Spleen (tissue), 11 donors: ENCODE measurements around the gene ALOXE3. TPM values are rescaled to one million over a fixed set of nuclear protein-coding genes. Genes with fewer than 3 reads are reported as not detected.
A peak's percentile ranks its signal among the peaks of the same experiment; 100 is the strongest.

Source experiments
- DNase-seq: peaks from one replicate; pipeline ENCODE4 v3.0.0-alpha.2; 2020
- H3K27ac ChIP-seq, 8 donors: fragments of 200-600 bp; sonication (generic) in 7 of 8; 1 replicate in 4 of 8; 2 replicates in 4 of 8; pipeline versions ENCODE4 v1.5.0 to v1.8.0; 2016 to 2021; ENCODE audit warnings: inconsistent platforms in 4 of 8, mild to moderate bottlenecking in 4 of 8, moderate library complexity in 1 of 8
- H3K27me3 ChIP-seq, 7 donors: fragments of 200-600 bp; sonication (generic) in 6 of 7; replicated peaks in 1 of 7; 1 replicate in 4 of 7; 2 replicates in 3 of 7; pipeline versions ENCODE4 v1.5.0 to v1.8.0; 2016 to 2021; ENCODE audit warnings: inconsistent platforms in 3 of 7, mild to moderate bottlenecking in 1 of 7
- H3K36me3 ChIP-seq, 6 donors: fragments of 200-600 bp; sonication (generic) in 5 of 6; 1 replicate in 4 of 6; 2 replicates in 2 of 6; pipeline versions ENCODE4 v1.5.0 to v1.8.0; 2016 to 2021; ENCODE audit warnings: inconsistent platforms in 2 of 6
- H3K4me1 ChIP-seq, 6 donors: fragments of 200-600 bp; sonication (generic) in 5 of 6; 1 replicate in 3 of 6; 2 replicates in 3 of 6; pipeline versions ENCODE4 v1.5.0 to v1.8.0; 2016 to 2021; ENCODE audit warnings: inconsistent platforms in 3 of 6
- H3K4me3 ChIP-seq, 8 donors: fragments of 200-600 bp; sonication (generic) in 7 of 8; 1 replicate in 4 of 8; 2 replicates in 4 of 8; pipeline versions ENCODE4 v1.5.0 to v1.8.0; 2016 to 2021; ENCODE audit warnings: inconsistent platforms in 4 of 8, mild to moderate bottlenecking in 4 of 8, moderate library complexity in 2 of 8
- H3K9me3 ChIP-seq, 8 donors: fragments of 200-600 bp; sonication (generic) in 7 of 8; 1 replicate in 4 of 8; 2 replicates in 4 of 8; pipeline versions ENCODE4 v1.5.0 to v1.8.0; 2016 to 2021; ENCODE audit warnings: inconsistent platforms in 4 of 8
- CTCF ChIP-seq, 11 experiments: fragments of 200-600 bp in 7 of 11; fragments of 450-650 bp in 4 of 11; sonication (generic) in 4 of 11; IDR thresholded peaks in 8 of 11; conservative IDR thresholded peaks in 3 of 11; 1 replicate in 7 of 11; 2 replicates in 4 of 11; pipeline versions ENCODE4 v1.4.0 to v1.8.0; 2016 to 2021; ENCODE audit warnings: antibody characterized with exemption in 11 of 11, inconsistent platforms in 4 of 11, mild to moderate bottlenecking in 1 of 11
- POLR2A ChIP-seq, 3 donors: fragments of 450-650 bp; IDR thresholded peaks; one replicate each; pipeline ENCODE4 v1.5.1; 2017; ENCODE audit warnings: antibody characterized with exemption in 3 of 3, mild to moderate bottlenecking in 1 of 3
- POLR2AphosphoS5 ChIP-seq, 3 donors: sonication (generic); formaldehyde crosslinking; IDR thresholded peaks; one replicate each; pipeline ENCODE4 v1.5.1; 2017; ENCODE audit warnings: antibody characterized with exemption in 3 of 3
- WGBS, 5 donors: extraction: QIAGEN DNeasy Blood & Tissue Kit in 3 of 5; methylation state at CpG; one replicate each; pipeline versions ENCODE4 v1.1.5 to v1.1.7; 2013 to 2018; 5-methylcytosine and 5-hydroxymethylcytosine counted together
- intact Hi-C: fragments of 100-400 bp; cut with DNase I; formaldehyde crosslinking; loops from one replicate; pipeline ENCODE4 v1.15.0; 2023; ENCODE audit warnings: low total_unique reads
- polyA plus RNA-seq, 3 donors: library from polyadenylated mRNA; stranded (reverse); fragments of 200-250 nt; gene quantifications; one replicate each; pipeline ENCODE4 v1.2.1, GENCODE V29; 2013
- total RNA-seq, 7 donors: library from RNA; depleted of rRNA in 3 of 7; stranded (reverse); fragments of >200 nt in 3 of 7; fragmentation: NEBNext Ultra II Directional in 4 of 7; extraction: Animal tissue kit (Norgen Biotek cat#: 25700) in 4 of 7; gene quantifications; one replicate each; pipeline versions ENCODE4 v1.1.0 to v1.2.1, GENCODE V29; 2016 to 2021
- donor health status: healthy with polysubstance abuse.
- donor health status: DM: no; HTN: no; CAD: no; lungs with moderate emphysema.
- donor health status: DM: no; HTN: no; CAD: no.
- donor health status: Bipolar disorder and iron deficiency.
- donor health status: healthy.
- donor health status: DM: no; HTN: no; CAD: no.
- donor health status: DM: yes; HTN: yes; CAD: no.

Gene ALOXE3
- total and polyA plus RNA-seq, 10 donors = 0.03 TPM; not detected in 9

- Histone ChIP-seq H3K27ac (no peak overlapping the region), H3K9me3 (no peaks in the 10 kb centered on the region), H3K4me1 (peaks cover 13 to 52% (median 45%) of the 10 kb centered on the region in 6 donors), H3K27me3 (peaks cover 0 to 100% (median 55%) of the 10 kb centered on the region in 7 donors), H3K36me3 (no peaks in the 10 kb centered on the region), H3K4me3 (no peak overlapping the region)
- 75 to 89% (median 80%) methylated on average over 13 of the region's 13 CpGs for WGBS, 5 donors
- TF ChIP-seq CTCF (IDR thresholded peaks at IDR 0.05 in 8 of 11, conservative IDR thresholded peaks at IDR 0.05 in 3 of 11) = no peak
- no peak for TF ChIP-seq POLR2AphosphoS5 (IDR thresholded peaks at IDR 0.05)
- TF ChIP-seq POLR2A (IDR thresholded peaks at IDR 0.05) = no peak
- intact Hi-C loops = loop anchor here (10.0 kb wide), 1 partner anchor 228 kb away; no protein-coding TSS in a partner anchor
- peak; percentile 56 for DNase-seq
Measured at GRCh38 chr17:8076502-8077266, 41.6 kb downstream of the ALOXE3 start.

DNA sequence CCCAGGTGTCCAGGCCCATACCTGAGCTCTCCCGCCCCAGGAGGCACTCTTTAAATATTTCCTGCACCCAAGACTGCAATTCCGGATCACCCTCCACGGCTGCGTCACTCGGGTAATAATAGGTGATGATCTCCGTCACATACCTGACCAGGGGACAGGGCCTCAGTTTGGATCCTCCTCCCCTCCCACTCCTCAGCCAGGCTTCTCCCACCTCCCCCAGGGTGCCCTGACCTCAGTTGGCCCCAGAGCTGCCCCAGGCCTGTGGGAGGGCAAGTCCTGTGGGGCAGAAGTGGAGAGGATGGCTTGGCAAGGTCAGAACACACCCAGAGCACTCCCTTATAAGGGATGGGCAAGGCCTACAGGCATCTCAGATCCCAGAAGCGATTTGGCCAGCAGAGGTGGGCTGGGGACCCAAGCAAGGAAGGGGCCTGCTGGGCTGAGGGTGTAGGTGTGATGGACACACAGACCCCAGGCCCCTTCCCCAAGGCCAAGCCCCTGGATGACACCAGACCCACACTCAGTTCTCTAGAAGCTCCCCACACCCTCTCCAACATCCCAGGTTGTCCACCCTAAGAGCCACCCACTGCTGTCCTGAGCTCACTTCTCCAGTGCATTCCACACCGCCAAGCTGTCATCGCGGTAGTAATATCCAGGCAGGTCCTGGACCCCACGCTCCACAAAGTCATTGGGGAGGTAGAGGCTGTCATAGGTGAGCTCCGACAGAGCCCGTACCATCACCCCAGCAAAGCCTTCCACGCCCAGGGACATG, 42.6 kb downstream of the ALOXE3 start:
- peak; percentile 58 for DNase-seq
- TF ChIP-seq POLR2A (IDR thresholded peaks at IDR 0.05) (no peak), CTCF (IDR thresholded peaks at IDR 0.05 in 8 of 11, conservative IDR thresholded peaks at IDR 0.05 in 3 of 11) (peak in 1 of 11 experiments; percentile 7)
- no peaks in the 10 kb centered on the region for H3K36me3 ChIP-seq

DNA sequence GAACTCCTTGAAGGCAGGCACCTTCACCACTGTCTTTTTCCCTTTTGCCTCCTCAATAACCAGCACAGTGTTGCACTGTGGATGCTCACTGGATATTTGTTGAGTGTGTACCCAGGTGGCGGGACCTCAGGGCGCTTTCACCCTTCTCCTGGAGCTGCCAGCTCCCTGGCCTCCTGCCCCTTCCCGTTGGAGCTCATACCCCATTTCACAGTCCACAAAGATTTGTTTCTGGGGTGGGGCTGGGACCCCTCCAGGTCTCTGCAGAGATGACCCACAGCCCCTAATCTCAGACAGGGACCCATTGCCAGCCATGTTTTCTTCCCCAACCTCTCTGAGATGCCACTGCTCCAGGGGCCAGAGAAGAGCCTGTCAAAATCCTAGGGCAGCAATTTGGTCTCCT, 43.2 kb downstream of the ALOXE3 start:
- Histone ChIP-seq H3K9me3 (no peaks in the 10 kb centered on the region), H3K4me1 (peaks cover 11 to 38% (median 35%) of the 10 kb centered on the region in 6 donors), H3K4me3 (no peak overlapping the region), H3K36me3 (no peaks in the 10 kb centered on the region), H3K27me3 (peaks cover 0 to 100% (median 63%) of the 10 kb centered on the region in 7 donors), H3K27ac (no peak overlapping the region)
- TF ChIP-seq POLR2A (IDR thresholded peaks at IDR 0.05) (no peak), CTCF (IDR thresholded peaks at IDR 0.05 in 8 of 11, conservative IDR thresholded peaks at IDR 0.05 in 3 of 11) (no peak), POLR2AphosphoS5 (IDR thresholded peaks at IDR 0.05) (no peak)
- 83 to 91% (median 87%) methylated on average over 3 of the region's 3 CpGs for WGBS, 5 donors
- intact Hi-C loops = loop anchor here (10.0 kb wide), 1 partner anchor 230 kb away; no protein-coding TSS in a partner anchor
- DNase-seq = peak; percentile 21

More for the DNA sequence above, 42.6 kb downstream of the ALOXE3 start:
- peaks cover 13 to 44% (median 41%) of the 10 kb centered on the region in 6 donors for H3K4me1 ChIP-seq
- H3K27me3 ChIP-seq = peaks cover 0 to 100% (median 63%) of the 10 kb centered on the region in 7 donors
- H3K9me3 ChIP-seq = no peaks in the 10 kb centered on the region
- no peak overlapping the region for H3K4me3 ChIP-seq
- H3K27ac ChIP-seq = no peak overlapping the region
- intact Hi-C loops = loop anchor here (10.0 kb wide), 1 partner anchor 229 kb away; no protein-coding TSS in a partner anchor
- WGBS, 5 donors = 87 to 93% (median 91%) methylated on average over 10 to 14 of the region's 14 CpGs
